CD4-positive, alpha-beta T cell (primary cell): ENCODE measurements around the gene UBTD2. TPM values are rescaled to one million over a fixed set of nuclear protein-coding genes. Genes with fewer than 3 reads are reported as not detected.

Source experiments
- ATAC-seq: fragments of 200-7000 bp; cut with Tn5 transposase; one replicate; pipeline ENCODE4 v1.10.0; 2022; ENCODE audit warnings: mild to moderate bottlenecking; ENCODE audit not compliant: poor library complexity
- CTCF ChIA-PET: fragments of 350-600 bp; sonication (Branson Sonifier 250); formaldehyde crosslinking; loops from one replicate; lab custom pipeline; 2021; ENCODE audit warnings: antibody characterized with exemption, inconsistent platforms; lab: Charles Lee
- POLR2A ChIA-PET: fragments of 350-600 bp; sonication (Branson Sonifier 250); formaldehyde crosslinking; loops from one replicate; lab custom pipeline; 2021; ENCODE audit warnings: antibody characterized with exemption, inconsistent platforms; lab: Charles Lee
- DNase-seq, 14 experiments: peaks; one replicate each; pipeline ENCODE4 v3.0.0-alpha.2; 2013 to 2020; ENCODE audit warnings: mixed read lengths in 2 of 14
- H3K27ac ChIP-seq, 2 donors: one replicate each; pipeline versions ENCODE4 v1.5.1 to v1.7.0; 2013; ENCODE audit warnings: low read length in 2 of 2, low read depth in 1 of 2, mild to moderate bottlenecking in 1 of 2
- H3K27me3 ChIP-seq, 2 experiments: 1 replicate in 1 of 2; 2 replicates in 1 of 2; pipeline versions ENCODE4 v1.6.1 to v1.7.0; 2013; ENCODE audit warnings: low read length in 2 of 2, control low read depth in 1 of 2, mild to moderate bottlenecking in 1 of 2, moderate library complexity in 1 of 2; ENCODE audit not compliant: insufficient read depth in 2 of 2, control insufficient read depth in 1 of 2
- H3K36me3 ChIP-seq: one replicate; pipeline ENCODE4 v1.6.1; 2013; ENCODE audit warnings: low read length, control low read depth; ENCODE audit not compliant: insufficient read depth
- H3K4me1 ChIP-seq: one replicate; pipeline ENCODE4 v1.6.1; 2013; ENCODE audit warnings: low read length, control low read depth; ENCODE audit not compliant: insufficient read depth
- H3K4me3 ChIP-seq: one replicate; pipeline ENCODE4 v1.5.1; 2013; ENCODE audit warnings: mild to moderate bottlenecking, low read length, moderate library complexity
- H3K9me3 ChIP-seq, 2 experiments: 1 replicate in 1 of 2; 2 replicates in 1 of 2; pipeline versions ENCODE4 v1.6.1 to v1.7.0; 2013; ENCODE audit warnings: low read length in 2 of 2, mild to moderate bottlenecking in 2 of 2, control low read depth in 1 of 2, moderate library complexity in 1 of 2; ENCODE audit not compliant: control insufficient read depth in 1 of 2, insufficient read depth in 1 of 2
- H3K27ac Mint-ChIP-seq: one replicate; pipeline ENCODE4 v1.8.0; 2020; ENCODE audit warnings: mixed read lengths
- H3K27me3 Mint-ChIP-seq: one replicate; pipeline ENCODE4 v1.8.0; 2021; ENCODE audit warnings: mixed read lengths
- H3K36me3 Mint-ChIP-seq: one replicate; pipeline ENCODE4 v1.8.0; 2021; ENCODE audit warnings: low read depth, mixed read lengths
- H3K4me1 Mint-ChIP-seq: one replicate; pipeline ENCODE4 v1.8.0; 2021; ENCODE audit warnings: low read depth, mixed read lengths
- H3K4me3 Mint-ChIP-seq: one replicate; pipeline ENCODE4 v1.8.0; 2020; ENCODE audit warnings: mild to moderate bottlenecking, mixed read lengths
- H3K9me3 Mint-ChIP-seq: one replicate; pipeline ENCODE4 v1.8.0; 2020; ENCODE audit warnings: mixed read lengths
- CTCF ChIP-seq: fragments of 200-600 bp; IDR thresholded peaks from one replicate; pipeline ENCODE4 v1.8.0; 2022; ENCODE audit warnings: antibody characterized with exemption, mild to moderate bottlenecking
- intact Hi-C, 2 experiments: fragments of 100-400 bp; cut with DNase I in 1 of 2; cut with micrococcal nuclease in 1 of 2; formaldehyde crosslinking; loops; one replicate each; pipeline versions ENCODE4 v1.15.1 to v1.9.0; 2023 to 2025; cut with DNase I, micrococcal nuclease
- total RNA-seq, 174 experiments: library from RNA in 2 of 174; stranded (reverse) in 2 of 174; gene quantifications; one replicate each; pipeline ENCODE4 v1.2.3 and lab custom pipeline; 2021 to 2026

Gene UBTD2
- total RNA-seq, 2 experiments from 2014 or later, result 0.66 to 1.1 TPM

GRCh38 chr5:172213126-172213525, 70.4 kb downstream of the UBTD2 start:
- Histone ChIP-seq H3K9me3 (no peaks in the 10 kb centered on the region), H3K36me3 (peaks cover 23% of the 10 kb centered on the region), H3K4me3 (no peak overlapping the region), H3K27me3 (no peaks in the 10 kb centered on the region), H3K4me1 (no peaks in the 10 kb centered on the region), H3K27ac (no peak overlapping the region)
- peaks cover 41% of the 10 kb centered on the region for H3K36me3 Mint-ChIP-seq
- H3K27me3 Mint-ChIP-seq, result no peaks in the 10 kb centered on the region
- no peaks in the 10 kb centered on the region for H3K4me1 Mint-ChIP-seq
- no peak for DNase-seq
- POLR2A ChIA-PET, result no interaction called here
- no peak overlapping the region for H3K4me3 Mint-ChIP-seq
- no peak for ATAC-seq
- TF ChIP-seq CTCF, result no peak
- intact Hi-C loops, result no loop called here
- H3K27ac Mint-ChIP-seq, result no peak overlapping the region
- CTCF ChIA-PET, result no interaction called here
- H3K9me3 Mint-ChIP-seq, result no peaks in the 10 kb centered on the region

- no peak for TF ChIP-seq CTCF
- CTCF ChIA-PET, result no interaction called here
- no peak overlapping the region for H3K4me3 ChIP-seq
- no peak for DNase-seq
- POLR2A ChIA-PET, result no interaction called here
- Mint-ChIP-seq H3K27ac (no peak overlapping the region), H3K4me3 (no peak overlapping the region), H3K9me3 (no peaks in the 10 kb centered on the region), H3K4me1 (no peaks in the 10 kb centered on the region), H3K36me3 (peaks cover 34% of the 10 kb centered on the region), H3K27me3 (no peaks in the 10 kb centered on the region)
- H3K9me3 ChIP-seq, result no peaks in the 10 kb centered on the region
- ATAC-seq, result no peak
- no peaks in the 10 kb centered on the region for H3K4me1 ChIP-seq
- no peaks in the 10 kb centered on the region for H3K27me3 ChIP-seq
- no peak overlapping the region for H3K27ac ChIP-seq
- H3K36me3 ChIP-seq, result peaks cover 23% of the 10 kb centered on the region
- intact Hi-C loops, result no loop called here
Measured at GRCh38 chr5:172211676-172212075, 71.9 kb downstream of the UBTD2 start.

DNA sequence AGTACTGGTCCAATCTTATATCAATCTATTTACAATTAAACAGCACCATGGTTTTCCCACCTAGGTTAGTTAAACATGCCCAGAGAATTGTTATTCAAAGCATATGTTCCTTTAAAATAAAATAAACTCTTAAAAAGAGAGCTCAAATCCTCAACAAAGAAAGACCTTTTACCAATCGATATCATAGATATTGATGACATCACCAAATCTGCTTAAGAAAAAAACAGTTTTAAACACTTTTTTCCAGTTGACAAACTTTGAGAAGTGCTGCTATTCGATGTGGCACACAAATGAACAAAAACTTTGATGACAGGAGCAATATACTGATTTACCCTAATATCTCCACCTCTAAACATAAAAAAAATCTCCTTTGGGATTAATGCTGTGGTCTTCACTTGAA, 73.8 kb downstream of the UBTD2 start:
- no peak overlapping the region for H3K27ac Mint-ChIP-seq

More for the DNA sequence above, 73.8 kb downstream of the UBTD2 start:
- Histone ChIP-seq H3K4me1 (no peaks in the 10 kb centered on the region), H3K36me3 (peaks cover 18% of the 10 kb centered on the region), H3K27me3 (no peaks in the 10 kb centered on the region), H3K27ac (no peak overlapping the region), H3K4me3 (no peak overlapping the region), H3K9me3 (no peaks in the 10 kb centered on the region)
- no peak for TF ChIP-seq CTCF
- H3K27me3 Mint-ChIP-seq, result no peaks in the 10 kb centered on the region
- H3K36me3 Mint-ChIP-seq, result peaks cover 23% of the 10 kb centered on the region
- no peaks in the 10 kb centered on the region for H3K9me3 Mint-ChIP-seq
- CTCF ChIA-PET, result no interaction called here
- POLR2A ChIA-PET, result no interaction called here
- intact Hi-C loops, result no loop called here
- DNase-seq (no peak), ATAC-seq (no peak)
- no peak overlapping the region for H3K4me3 Mint-ChIP-seq
- no peaks in the 10 kb centered on the region for H3K4me1 Mint-ChIP-seq
